SK-N-SH (cell line): ENCODE data around the gene SLC16A12.

Source experiments
- CTCF ChIP-seq: fragments of 200-600 bp; sonication (generic); IDR thresholded peaks from 2 replicates; pipeline ENCODE4 v1.6.1; 2017; ENCODE audit warnings: antibody characterized with exemption, mild to moderate bottlenecking, moderate library complexity
- JUND ChIP-seq: IDR thresholded peaks from 2 replicates; pipeline ENCODE4 v1.4.0; 2012
- PBX3 ChIP-seq: IDR thresholded peaks from 2 replicates; pipeline ENCODE4; 2012
- RAD21 ChIP-seq: IDR thresholded peaks from 2 replicates; pipeline ENCODE4 v1.6.1; 2012; ENCODE audit warnings: mild to moderate bottlenecking, low read length
- RFX5 ChIP-seq: IDR thresholded peaks from 2 replicates; pipeline ENCODE4 v1.6.1; 2012; ENCODE audit warnings: mild to moderate bottlenecking, improper control_type of control experiment, low read length

- TF ChIP-seq PBX3, result no peak
- TF ChIP-seq JUND, result no peak
- TF ChIP-seq RAD21, result no peak
- no peak for TF ChIP-seq RFX5
- no peak for TF ChIP-seq CTCF
These were observed 144.7 kb downstream of the SLC16A12 start for GRCh38 chr10:89390476-89391225.
